SK-N-SH treated with all-trans-retinoic acid at 6 μM for 48 hours (cell line): Measurements from ENCODE around the gene PKDREJ.

ENCODE experiments used
- GLIS3 ChIP-seq: fragments of 250-450 bp; sonication (Bioruptor Pico); IDR thresholded peaks from 2 replicates; pipeline ENCODE4 v1.5.0; 2020; ENCODE audit warnings: mild to moderate bottlenecking, moderate library complexity
- TCF4 ChIP-seq: fragments of 250-450 bp; sonication (Bioruptor Pico); IDR thresholded peaks from 2 replicates; pipeline ENCODE4 v1.8.0; 2021; ENCODE audit warnings: mild to moderate bottlenecking, moderate library complexity, borderline replicate concordance
- TOX ChIP-seq: fragments of 250-450 bp; sonication (Bioruptor Pico); IDR thresholded peaks from 2 replicates; pipeline ENCODE4 v1.8.0; 2021; ENCODE audit warnings: mild to moderate bottlenecking, moderate library complexity, borderline replicate concordance
- TF ChIP-seq, protein P1 (sequence below): fragments of 250-450 bp; sonication (Bioruptor Pico); IDR thresholded peaks from 2 replicates; pipeline ENCODE4 v1.8.0; 2021; ENCODE audit warnings: low read depth, mild to moderate bottlenecking, moderate library complexity, borderline replicate concordance

DNA sequence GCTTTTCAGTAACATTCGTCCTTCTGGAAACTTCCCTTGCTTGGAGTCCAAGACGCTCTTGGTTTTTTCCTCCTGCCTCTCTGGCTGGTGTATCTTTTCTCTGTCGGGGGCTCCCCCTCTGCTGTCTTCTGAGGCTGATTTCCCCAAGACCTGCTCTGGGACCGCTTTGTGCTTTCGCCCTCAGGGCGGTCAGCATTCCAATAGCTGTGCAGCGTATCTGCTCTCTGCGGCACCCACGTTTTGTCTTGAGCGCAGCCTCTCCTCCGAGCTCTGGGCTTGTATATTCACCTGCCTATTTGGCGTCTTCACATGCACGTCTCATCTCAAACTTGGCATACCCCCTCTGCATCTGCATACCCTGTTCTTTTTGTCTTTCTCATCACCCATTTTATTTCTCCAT is 36.0 kb upstream of the PKDREJ start:
- no peak for TF ChIP-seq TOX (CRISPR knock-in tag)
- TF ChIP-seq GLIS3 (CRISPR knock-in tag), result no peak
- no peak for TF ChIP-seq TCF4 (CRISPR knock-in tag)
- TF ChIP-seq, protein P1, sequence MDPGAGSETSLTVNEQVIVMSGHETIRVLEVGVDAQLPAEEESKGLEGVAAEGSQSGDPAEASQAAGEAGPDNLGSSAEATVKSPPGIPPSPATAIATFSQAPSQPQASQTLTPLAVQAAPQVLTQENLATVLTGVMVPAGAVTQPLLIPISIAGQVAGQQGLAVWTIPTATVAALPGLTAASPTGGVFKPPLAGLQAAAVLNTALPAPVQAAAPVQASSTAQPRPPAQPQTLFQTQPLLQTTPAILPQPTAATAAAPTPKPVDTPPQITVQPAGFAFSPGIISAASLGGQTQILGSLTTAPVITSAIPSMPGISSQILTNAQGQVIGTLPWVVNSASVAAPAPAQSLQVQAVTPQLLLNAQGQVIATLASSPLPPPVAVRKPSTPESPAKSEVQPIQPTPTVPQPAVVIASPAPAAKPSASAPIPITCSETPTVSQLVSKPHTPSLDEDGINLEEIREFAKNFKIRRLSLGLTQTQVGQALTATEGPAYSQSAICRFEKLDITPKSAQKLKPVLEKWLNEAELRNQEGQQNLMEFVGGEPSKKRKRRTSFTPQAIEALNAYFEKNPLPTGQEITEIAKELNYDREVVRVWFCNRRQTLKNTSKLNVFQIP (CRISPR knock-in tag), result no peak
